Astrocyte (in vitro differentiated cells and primary cell): ENCODE data around the gene PCDHGB4.

ENCODE experiments used
- EZH2 ChIP-seq: IDR thresholded peaks from 2 replicates; pipeline ENCODE4 v1.6.1; 2012; ENCODE audit warnings: mild to moderate bottlenecking, low read length, inconsistent platforms; ENCODE audit not compliant: insufficient read depth
- TF ChIP-seq, protein P1 (sequence below): IDR thresholded peaks from 2 replicates; pipeline ENCODE4 v1.5.1; 2011; ENCODE audit warnings: low read depth, mild to moderate bottlenecking, inconsistent platforms, low read length, moderate library complexity; ENCODE audit not compliant: insufficient read depth

DNA sequence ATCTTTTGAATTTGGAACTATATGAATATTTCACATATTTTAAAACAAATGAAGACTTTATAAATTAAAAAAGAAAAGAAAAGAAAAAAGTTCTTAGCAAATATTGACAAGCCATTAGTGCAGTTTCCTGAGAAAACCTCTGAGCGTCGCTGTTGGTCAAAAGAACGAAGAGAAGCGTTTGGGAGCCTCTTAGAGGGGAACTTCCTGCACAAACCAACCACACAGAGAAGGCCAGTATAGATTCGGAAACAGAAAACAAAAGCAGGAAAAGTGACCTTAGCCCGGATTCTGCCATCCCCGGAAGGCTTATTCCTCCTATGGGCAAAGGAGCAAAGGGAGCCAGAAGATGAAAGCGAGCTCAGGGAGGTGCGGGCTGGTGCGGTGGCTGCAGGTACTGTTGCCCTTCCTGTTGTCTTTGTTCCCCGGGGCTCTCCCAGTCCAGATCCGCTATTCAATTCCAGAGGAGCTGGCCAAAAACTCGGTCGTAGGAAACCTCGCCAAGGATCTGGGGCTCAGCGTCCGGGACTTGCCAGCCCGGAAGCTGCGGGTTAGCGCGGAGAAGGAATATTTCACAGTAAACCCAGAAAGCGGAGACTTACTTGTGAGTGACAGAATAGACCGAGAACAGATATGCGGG lies 27.6 kb upstream of the PCDHGB4 start, which contains the start of gene PCDHGB2:
- TF ChIP-seq, protein P1, sequence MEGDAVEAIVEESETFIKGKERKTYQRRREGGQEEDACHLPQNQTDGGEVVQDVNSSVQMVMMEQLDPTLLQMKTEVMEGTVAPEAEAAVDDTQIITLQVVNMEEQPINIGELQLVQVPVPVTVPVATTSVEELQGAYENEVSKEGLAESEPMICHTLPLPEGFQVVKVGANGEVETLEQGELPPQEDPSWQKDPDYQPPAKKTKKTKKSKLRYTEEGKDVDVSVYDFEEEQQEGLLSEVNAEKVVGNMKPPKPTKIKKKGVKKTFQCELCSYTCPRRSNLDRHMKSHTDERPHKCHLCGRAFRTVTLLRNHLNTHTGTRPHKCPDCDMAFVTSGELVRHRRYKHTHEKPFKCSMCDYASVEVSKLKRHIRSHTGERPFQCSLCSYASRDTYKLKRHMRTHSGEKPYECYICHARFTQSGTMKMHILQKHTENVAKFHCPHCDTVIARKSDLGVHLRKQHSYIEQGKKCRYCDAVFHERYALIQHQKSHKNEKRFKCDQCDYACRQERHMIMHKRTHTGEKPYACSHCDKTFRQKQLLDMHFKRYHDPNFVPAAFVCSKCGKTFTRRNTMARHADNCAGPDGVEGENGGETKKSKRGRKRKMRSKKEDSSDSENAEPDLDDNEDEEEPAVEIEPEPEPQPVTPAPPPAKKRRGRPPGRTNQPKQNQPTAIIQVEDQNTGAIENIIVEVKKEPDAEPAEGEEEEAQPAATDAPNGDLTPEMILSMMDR = peak; percentile 30
- TF ChIP-seq EZH2 = no peak
